ENCODE measurements around the gene KIAA0825.

GRCh38 chr5:94173100-94173499, 445.3 kb downstream of the KIAA0825 start:
- TF ChIP-seq CTCF (IDR thresholded peaks at IDR 0.05) (no peak), ZNF416 (CRISPR knock-in tag; IDR thresholded peaks at IDR 0.05) (no peak), SMAD3 (CRISPR knock-in tag; IDR thresholded peaks at IDR 0.05; ENCODE audit: borderline replicate concordance) (no peak), GABPB1 (CRISPR knock-in tag; IDR thresholded peaks at IDR 0.05) (no peak), HMGXB4 (CRISPR knock-in tag; IDR thresholded peaks at IDR 0.05) (no peak), SP1 (CRISPR knock-in tag; conservative IDR thresholded peaks at IDR 0.05) (no peak), ETV6 (CRISPR knock-in tag; IDR thresholded peaks at IDR 0.05) (no peak), IRF2 (CRISPR knock-in tag; IDR thresholded peaks at IDR 0.05; ENCODE audit: borderline replicate concordance, low read depth) (no peak), NFE2L1 (CRISPR knock-in tag; IDR thresholded peaks at IDR 0.05) (no peak), TCF7 (CRISPR knock-in tag; IDR thresholded peaks at IDR 0.05; ENCODE audit: low read depth) (no peak), MAX (CRISPR knock-in tag; IDR thresholded peaks at IDR 0.05) (no peak), TEAD1 (CRISPR knock-in tag; IDR thresholded peaks at IDR 0.05) (no peak)
